ENCODE results near the gene SPACA5B.
A peak's percentile ranks its signal among the peaks of the same experiment; 100 is the strongest.
"Not testable (repeated sequence)": the region's sequence is repeated elsewhere in the genome, so short reads cannot be mapped to it uniquely, and the experiment has no call there.

Gene SPACA5B

DNA sequence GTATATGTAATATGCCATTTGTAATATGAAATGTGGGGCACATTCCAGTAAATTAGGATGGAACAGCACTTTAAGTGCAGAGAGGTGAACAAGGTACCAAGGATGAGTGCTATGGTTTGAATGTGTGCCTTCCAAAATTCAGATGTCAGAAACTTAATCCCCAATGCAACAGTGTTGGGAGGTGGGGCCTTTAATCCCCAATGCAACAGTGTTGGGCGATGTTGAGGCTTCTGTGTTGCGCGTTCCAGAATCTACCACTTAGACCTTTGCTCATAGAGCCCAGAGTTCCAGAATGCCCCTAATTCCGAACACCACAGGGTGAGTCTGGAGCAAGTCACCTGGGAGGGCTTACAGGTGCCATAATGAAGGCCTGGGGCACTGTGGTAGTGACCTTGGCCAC is at the start of gene SPACA5B:
Gene SPACA5B, plus strand, starts transcription at position 301 of the 400 bp plus-strand sequence. Its CDS starts 62 bp downstream, at position 363.
- H3K4me3 Mint-ChIP-seq, ATAC-seq, H3K36me3 Mint-ChIP-seq, H3K9me3 Mint-ChIP-seq, H3K4me1 Mint-ChIP-seq, H3K27me3 Mint-ChIP-seq, H3K27ac Mint-ChIP-seq: not testable (repeated sequence)

DNA sequence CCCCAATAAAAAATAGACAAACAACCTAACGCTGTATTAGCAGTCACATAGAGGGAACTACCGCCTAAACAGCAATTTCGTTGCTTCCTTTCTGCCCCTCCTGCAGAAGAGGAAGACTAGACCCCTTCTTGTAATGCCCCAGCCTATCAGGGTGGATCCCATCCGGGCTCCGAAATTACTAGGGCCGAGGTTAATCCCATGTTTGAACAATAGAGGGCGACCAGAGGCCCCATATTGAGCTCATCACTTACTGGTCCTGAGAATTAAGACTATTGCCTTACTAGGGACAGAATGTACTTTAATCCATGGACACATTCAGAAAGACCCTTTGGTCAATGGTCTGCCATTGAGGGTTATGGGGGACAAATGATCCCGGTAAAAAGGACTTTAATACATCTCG is 47.2 kb upstream of the SPACA5B start:
- Mint-ChIP-seq H3K27ac (no peak overlapping the region), H3K4me3 (no peak overlapping the region), H3K36me3 (no peaks in the 10 kb centered on the region), H3K9me3 (no peaks in the 10 kb centered on the region), H3K27me3 (no peaks in the 10 kb centered on the region), H3K4me1 (peaks cover 6% of the 10 kb centered on the region)
- peak; percentile 68 for ATAC-seq

DNA sequence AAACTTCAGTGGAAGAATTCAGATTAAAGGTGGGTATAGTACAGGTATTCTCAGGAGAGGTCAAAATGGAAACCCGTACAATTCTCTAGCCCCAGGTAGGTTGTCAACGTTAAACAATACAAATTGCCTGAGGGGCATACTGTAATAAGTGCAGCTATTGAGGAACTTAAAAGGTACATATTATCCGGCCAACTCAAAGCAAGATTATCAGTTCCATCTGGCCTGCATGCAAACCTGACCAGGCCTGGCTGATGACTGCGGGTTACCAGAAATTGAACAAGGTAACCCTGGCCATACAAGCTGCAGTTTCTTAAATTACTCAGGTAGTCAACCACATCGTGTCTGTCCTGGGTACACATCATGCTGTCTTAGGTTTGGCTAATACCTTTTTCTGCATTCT is 46.7 kb upstream of the SPACA5B start:
- no peak for ATAC-seq
- Mint-ChIP-seq H3K4me3 (no peak overlapping the region), H3K36me3 (no peaks in the 10 kb centered on the region), H3K4me1 (peaks cover 6% of the 10 kb centered on the region), H3K9me3 (no peaks in the 10 kb centered on the region), H3K27me3 (no peaks in the 10 kb centered on the region), H3K27ac (no peak overlapping the region)

DNA sequence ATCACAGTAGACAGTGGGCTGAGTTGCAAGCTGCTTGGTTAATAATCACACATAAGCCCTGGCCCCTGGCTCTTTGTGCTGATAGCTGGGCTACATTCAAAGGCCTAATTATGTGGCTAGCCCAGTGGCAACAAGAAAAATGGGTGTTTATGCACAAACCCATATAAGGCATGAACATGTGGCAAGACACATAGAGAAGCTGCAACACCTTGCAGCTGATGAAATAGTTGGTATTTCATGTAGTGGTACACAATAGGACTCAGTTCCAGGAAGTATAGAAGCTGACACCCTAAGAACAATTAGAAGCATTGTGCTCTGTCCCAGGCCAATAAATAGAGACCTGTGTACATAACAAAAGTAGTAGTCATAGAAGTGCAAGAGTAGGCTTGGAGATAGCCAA is 44.3 kb upstream of the SPACA5B start:
- ATAC-seq: no peak
- Mint-ChIP-seq H3K27me3 (peaks cover 9% of the 10 kb centered on the region), H3K27ac (no peak overlapping the region), H3K4me3 (no peak overlapping the region), H3K9me3 (no peaks in the 10 kb centered on the region), H3K4me1 (peaks cover 6% of the 10 kb centered on the region), H3K36me3 (no peaks in the 10 kb centered on the region)

DNA sequence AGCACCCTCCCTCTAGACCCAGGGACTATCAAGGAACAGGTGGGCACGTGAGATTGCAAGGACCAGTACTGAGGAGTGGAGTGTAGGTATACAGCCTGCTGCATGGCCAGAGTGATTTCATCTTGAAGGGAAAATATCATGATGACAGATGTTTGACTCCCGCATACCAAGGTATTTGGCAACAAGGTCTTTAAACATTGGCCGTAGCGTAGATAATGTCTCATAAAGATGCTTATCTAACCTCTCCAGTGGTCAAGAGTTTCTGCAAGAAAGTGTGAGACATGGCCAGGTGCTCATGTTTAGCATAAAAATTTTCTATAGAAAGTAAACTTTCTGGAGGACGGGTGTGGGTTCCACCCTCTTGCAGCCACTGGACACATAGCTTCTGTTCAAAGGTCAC is 40.3 kb upstream of the SPACA5B start:
- Mint-ChIP-seq H3K27me3 (peaks cover 10% of the 10 kb centered on the region), H3K4me3 (no peak overlapping the region), H3K27ac (no peak overlapping the region), H3K4me1 (no peaks in the 10 kb centered on the region), H3K36me3 (no peaks in the 10 kb centered on the region), H3K9me3 (no peaks in the 10 kb centered on the region)
- ATAC-seq: no peak

DNA sequence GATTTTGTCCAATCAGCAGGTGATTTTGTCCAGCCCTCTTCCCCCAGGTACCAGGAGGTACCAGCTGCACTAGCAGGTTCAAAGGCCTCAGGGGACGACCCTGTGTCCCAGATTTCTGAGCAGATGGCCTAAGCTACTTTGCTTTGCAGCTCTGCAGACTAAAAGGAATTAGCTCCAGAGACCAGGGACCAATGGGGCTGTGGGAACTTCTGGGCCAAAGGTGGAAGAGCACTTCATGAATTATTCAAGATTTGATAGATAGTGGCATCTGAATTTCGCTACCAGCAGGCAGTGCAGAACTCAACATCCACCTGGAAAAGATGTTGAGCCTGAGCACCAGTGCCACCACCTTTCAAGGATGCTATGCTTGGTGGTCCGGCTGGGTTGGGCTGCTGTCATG is 37.9 kb upstream of the SPACA5B start:
- H3K9me3 Mint-ChIP-seq, H3K36me3 Mint-ChIP-seq, ATAC-seq: not testable (repeated sequence)

DNA sequence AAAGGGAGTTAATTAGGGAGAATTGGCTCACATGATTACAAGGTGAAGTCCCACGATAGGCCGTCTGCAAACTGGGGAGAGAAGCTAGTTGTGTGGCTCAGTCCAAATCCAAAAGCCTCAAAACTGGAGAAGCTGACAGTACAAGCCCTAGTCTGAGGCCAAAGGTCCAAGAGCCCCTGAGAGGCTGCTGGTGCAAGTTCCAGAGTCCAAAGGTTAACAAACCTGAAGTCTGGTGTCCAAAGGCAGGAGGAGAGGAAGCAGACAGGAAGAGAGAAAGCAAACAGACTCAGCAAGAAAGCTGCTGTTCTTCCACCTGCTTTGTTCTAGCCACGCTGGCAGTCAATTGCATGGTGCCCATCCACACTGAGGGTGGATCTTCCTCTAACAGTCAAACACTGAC is 29.0 kb upstream of the SPACA5B start:
- peaks cover 5% of the 10 kb centered on the region for H3K9me3 Mint-ChIP-seq
- no peak for ATAC-seq
- no peak overlapping the region for H3K4me3 Mint-ChIP-seq
- H3K4me1 Mint-ChIP-seq: no peaks in the 10 kb centered on the region
- H3K27me3 Mint-ChIP-seq: no peaks in the 10 kb centered on the region
- no peaks in the 10 kb centered on the region for H3K36me3 Mint-ChIP-seq
- H3K27ac Mint-ChIP-seq: no peak overlapping the region

More for the DNA sequence above, 37.9 kb upstream of the SPACA5B start:
- not testable (repeated sequence) for H3K27ac Mint-ChIP-seq, H3K4me3 Mint-ChIP-seq, H3K4me1 Mint-ChIP-seq, H3K27me3 Mint-ChIP-seq

DNA sequence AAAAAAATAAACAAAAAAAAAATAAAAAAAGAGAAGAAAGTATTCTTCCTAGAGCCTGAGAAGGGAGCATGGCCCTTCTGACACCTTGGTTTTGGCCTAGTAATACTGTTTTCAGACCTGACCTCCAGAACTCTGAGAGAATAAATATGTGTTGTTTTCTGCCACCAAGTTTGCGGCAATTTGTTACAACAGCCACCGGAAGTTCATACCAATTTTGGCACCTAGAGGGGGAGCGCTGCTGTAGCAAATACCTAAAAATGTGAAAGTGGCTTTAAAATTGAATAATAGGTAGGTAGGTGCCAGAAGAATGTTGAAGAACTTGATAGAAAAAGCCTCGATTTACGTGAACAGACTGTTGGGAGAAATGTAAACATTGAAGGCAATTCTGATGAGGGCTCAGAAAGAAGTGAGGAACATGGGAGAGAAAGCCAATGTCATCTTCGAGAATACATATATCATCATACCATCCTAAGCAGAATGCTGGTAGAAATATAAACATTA is 27.5 kb upstream of the SPACA5B start:
- no peaks in the 10 kb centered on the region for H3K4me1 Mint-ChIP-seq

DNA sequence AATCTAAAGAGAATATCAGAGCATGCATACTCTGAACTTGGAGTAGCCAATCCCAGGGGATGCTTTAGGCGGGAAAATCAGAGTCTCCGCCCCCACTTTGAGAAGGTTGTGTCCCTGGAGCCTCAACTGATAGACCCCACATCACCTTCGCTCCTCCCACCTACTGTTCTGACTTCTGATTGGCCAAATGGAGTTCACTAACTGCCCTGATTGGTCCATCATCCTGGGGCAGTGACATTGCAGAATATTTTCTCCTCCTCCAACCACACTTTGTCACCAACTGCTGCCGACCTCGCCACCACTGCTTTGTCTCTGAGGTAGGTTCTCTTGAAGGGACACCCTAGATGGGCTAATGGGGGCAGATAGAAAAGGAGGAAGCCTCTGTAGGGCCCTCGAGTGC is 22.7 kb upstream of the SPACA5B start:
- H3K36me3 Mint-ChIP-seq: no peaks in the 10 kb centered on the region
- H3K4me3 Mint-ChIP-seq: no peak overlapping the region
- H3K27ac Mint-ChIP-seq: no peak overlapping the region
- no peaks in the 10 kb centered on the region for H3K9me3 Mint-ChIP-seq
- no peak for ATAC-seq
- no peaks in the 10 kb centered on the region for H3K27me3 Mint-ChIP-seq
- no peaks in the 10 kb centered on the region for H3K4me1 Mint-ChIP-seq

More for the DNA sequence above, 27.5 kb upstream of the SPACA5B start:
- no peak overlapping the region for H3K27ac Mint-ChIP-seq
- H3K9me3 Mint-ChIP-seq: peaks cover 5% of the 10 kb centered on the region
- no peaks in the 10 kb centered on the region for H3K27me3 Mint-ChIP-seq
- no peaks in the 10 kb centered on the region for H3K36me3 Mint-ChIP-seq
- no peak overlapping the region for H3K4me3 Mint-ChIP-seq
- ATAC-seq: no peak

DNA sequence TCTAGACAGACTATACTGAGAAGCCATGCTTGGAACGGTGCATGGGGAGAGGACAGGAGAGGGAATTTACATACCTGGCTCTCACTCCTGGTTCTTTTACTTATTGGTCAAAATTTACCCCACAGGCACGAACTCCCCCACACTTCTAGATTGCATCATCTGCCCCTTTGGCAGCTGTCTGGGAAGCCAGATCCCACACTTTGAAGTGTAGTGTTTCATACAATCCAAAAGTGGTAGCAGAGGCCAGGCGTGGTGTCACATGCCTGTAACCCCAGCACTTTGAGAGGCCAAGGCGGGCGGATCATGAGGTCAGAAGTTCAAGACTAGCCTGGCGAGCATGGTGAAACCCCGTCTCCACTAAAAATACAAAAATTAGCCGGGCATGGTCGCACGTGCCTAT is 5.1 kb upstream of the SPACA5B start:
- ATAC-seq, H3K4me3 Mint-ChIP-seq, H3K9me3 Mint-ChIP-seq, H3K4me1 Mint-ChIP-seq, H3K27me3 Mint-ChIP-seq, H3K27ac Mint-ChIP-seq, H3K36me3 Mint-ChIP-seq: not testable (repeated sequence)

DNA sequence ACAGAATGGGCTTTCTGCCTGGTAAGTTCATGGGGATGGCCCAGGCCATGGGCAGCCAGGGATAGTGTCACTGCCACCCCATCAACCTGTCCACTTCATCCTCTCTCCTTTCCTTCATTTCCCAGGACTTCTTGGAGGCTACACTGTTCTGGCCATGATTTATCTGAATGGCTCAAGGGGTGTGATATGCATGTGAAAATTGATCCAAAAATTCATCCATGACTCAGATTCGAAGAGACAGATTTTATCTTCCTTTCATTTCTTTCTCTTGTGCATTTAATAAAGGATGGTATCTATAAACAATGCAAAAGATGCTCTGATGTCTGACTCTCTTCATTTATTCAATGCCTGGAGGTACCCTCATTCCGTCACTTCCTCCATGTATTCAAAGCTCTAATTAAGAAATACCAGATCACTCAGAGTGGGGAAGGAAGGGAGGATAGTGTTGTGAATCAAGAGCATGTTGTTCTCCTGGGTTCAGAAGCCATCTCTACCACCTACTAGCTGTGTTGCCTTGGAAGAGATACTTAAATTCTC is 1.9 kb downstream of the SPACA5B start:
- not testable (repeated sequence) for H3K27me3 Mint-ChIP-seq, H3K27ac Mint-ChIP-seq, H3K4me1 Mint-ChIP-seq, H3K4me3 Mint-ChIP-seq, ATAC-seq, H3K9me3 Mint-ChIP-seq, H3K36me3 Mint-ChIP-seq

DNA sequence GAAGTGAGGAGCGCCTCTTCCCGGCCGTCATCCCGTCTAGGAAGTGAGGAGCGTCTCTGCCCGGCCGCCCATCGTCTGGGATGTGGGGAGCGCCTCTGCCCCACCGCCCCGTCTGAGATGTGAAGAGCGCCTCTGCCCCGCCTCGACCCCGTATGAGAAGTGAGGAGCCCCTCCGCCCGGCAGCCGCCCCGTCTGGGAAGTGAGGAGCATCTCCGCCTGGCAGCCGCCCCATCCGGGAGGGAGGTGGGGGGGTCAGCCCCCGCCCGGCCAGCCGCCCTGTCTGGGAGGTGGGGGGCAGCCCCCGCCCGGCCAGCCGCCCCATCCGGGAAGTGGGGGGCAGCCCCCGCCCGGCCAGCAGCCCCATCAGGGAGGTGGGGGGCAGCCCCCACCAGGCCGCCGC is 8.7 kb downstream of the SPACA5B start:
- H3K27me3 Mint-ChIP-seq, ATAC-seq, H3K36me3 Mint-ChIP-seq, H3K9me3 Mint-ChIP-seq, H3K4me1 Mint-ChIP-seq, H3K27ac Mint-ChIP-seq, H3K4me3 Mint-ChIP-seq: not testable (repeated sequence)

DNA sequence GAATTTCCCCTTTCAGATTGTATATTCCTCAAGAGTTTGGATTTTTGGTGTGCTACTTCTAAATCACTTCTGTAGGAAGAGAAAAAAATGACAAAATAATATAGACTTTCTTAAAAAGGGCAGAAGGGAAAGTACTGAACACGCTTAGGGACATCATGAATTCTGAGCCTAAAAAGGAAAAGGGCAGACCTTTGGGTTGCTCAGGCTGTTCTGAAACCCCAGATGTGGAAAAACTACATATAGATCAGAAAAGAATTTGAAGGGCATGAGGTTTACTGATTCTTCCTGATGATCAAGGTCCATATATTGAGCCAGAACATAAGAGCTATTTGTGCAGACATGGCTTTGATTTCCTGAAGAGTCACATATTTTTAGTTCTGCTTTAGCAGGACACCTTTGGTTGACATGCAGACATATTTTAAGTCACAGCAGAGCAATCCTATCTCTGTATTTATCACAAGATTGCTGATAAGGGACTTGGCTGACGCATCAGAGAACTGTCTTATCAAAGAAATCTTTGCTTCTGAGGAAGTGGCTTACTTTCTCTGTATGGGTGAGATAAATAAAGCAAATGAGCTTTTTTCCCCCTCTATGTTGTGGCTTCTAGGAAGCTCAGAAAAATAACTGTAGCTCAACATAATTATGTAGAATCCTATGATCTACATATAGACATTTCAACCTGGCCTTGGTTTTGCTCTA is 11.5 kb downstream of the SPACA5B start:
- not testable (repeated sequence) for H3K4me3 Mint-ChIP-seq, H3K9me3 Mint-ChIP-seq, H3K36me3 Mint-ChIP-seq, ATAC-seq, H3K27me3 Mint-ChIP-seq, H3K27ac Mint-ChIP-seq, H3K4me1 Mint-ChIP-seq

DNA sequence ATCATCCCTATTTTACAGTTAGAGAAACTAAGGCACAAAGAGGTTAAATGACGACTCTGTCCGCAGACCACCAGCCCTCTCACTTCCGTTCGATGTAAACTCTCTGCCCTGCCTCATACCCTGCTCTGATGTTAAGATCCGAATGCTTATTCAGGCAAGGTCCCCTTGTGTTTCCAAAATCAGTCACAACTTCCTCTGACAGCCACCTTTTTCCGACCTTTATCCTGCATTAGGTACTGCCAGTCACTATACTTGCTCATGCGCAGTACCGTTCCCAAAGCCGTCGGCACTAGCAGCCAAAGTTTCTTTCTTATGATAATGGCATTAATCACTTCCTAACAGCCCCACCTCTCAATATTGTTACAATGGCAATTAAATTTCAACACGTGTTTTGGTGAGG is 12.3 kb downstream of the SPACA5B start:
- H3K27ac Mint-ChIP-seq, H3K27me3 Mint-ChIP-seq, H3K36me3 Mint-ChIP-seq, H3K4me3 Mint-ChIP-seq, H3K9me3 Mint-ChIP-seq, ATAC-seq, H3K4me1 Mint-ChIP-seq: not testable (repeated sequence)

DNA sequence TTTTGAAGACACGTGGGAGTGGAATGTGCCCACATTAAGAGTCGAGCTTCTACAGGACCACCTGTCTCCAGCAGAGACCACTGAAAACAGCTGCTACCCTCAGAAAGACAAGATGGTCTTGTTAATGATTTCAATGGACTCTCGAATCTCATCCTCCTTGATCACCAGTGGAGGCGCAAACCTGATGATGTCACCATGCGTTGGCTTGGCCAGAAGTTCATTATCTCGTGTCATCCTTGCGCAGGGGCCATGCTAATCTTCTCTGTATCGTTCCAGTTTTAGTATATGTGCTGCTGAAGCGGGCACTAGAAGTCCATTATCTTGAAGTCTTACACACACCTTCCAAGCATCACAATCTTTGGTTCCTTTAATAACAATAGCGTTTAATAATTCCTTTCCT is 23.3 kb downstream of the SPACA5B start:
- no peak overlapping the region for H3K4me3 Mint-ChIP-seq

DNA sequence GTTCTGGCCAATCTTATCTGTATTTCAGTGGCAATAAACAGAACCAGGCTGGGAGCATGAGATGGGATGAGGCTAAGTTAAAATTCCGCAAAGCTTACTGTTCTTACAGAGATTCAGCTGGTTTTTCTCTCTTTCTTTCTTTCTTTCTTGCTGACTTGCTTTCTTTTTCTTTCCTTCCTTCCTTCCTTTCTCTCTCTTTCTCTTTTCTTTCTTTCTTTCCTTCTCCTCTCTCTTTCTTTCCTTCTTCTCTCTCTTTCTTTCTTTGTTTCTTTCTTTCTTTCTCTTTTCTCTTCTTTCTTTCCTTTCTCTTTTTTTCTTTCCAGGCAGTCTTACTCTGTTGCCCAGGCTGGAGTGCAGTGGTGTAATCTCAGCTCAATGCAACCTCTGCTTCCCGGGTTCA is 24.4 kb downstream of the SPACA5B start:
- H3K4me3 Mint-ChIP-seq: no peak overlapping the region
- H3K27ac Mint-ChIP-seq: no peak overlapping the region
- peaks cover 25% of the 10 kb centered on the region for H3K27me3 Mint-ChIP-seq
- no peaks in the 10 kb centered on the region for H3K36me3 Mint-ChIP-seq
- no peak for ATAC-seq
- no peaks in the 10 kb centered on the region for H3K9me3 Mint-ChIP-seq
- H3K4me1 Mint-ChIP-seq: no peaks in the 10 kb centered on the region

More for the DNA sequence above, 23.3 kb downstream of the SPACA5B start:
- H3K9me3 Mint-ChIP-seq: no peaks in the 10 kb centered on the region
- H3K36me3 Mint-ChIP-seq: no peaks in the 10 kb centered on the region
- no peak overlapping the region for H3K27ac Mint-ChIP-seq
- no peaks in the 10 kb centered on the region for H3K4me1 Mint-ChIP-seq
- ATAC-seq: no peak
- H3K27me3 Mint-ChIP-seq: peaks cover 21% of the 10 kb centered on the region

All from stimulated activated memory B cell treated with anti-CD40 and anti-IgM and Interleukin-4, amounts not matched to agents 10 μg/mL and 1 μg/mL and 100 μg/mL, for 72 hours (primary cell).